Sigmoid colon (tissue), 4 donors: ENCODE data around the gene SLC45A3.

ENCODE experiments used
- CTCF ChIP-seq, 4 experiments: fragments of 450-650 bp in 3 of 4; fragments of 200-600 bp in 1 of 4; IDR thresholded peaks; one replicate each; pipeline ENCODE4 v1.5.1; 2016 to 2019; ENCODE audit warnings: antibody characterized with exemption in 4 of 4, mild to moderate bottlenecking in 3 of 4, moderate library complexity in 2 of 4
- EP300 ChIP-seq, 4 donors: sonication (generic); formaldehyde crosslinking; IDR thresholded peaks; one replicate each; pipeline ENCODE4 v1.6.1; 2017; ENCODE audit warnings: antibody characterized with exemption in 4 of 4
- POLR2A ChIP-seq, 2 donors: fragments of 450-650 bp; IDR thresholded peaks; one replicate each; pipeline ENCODE4 v1.6.1; 2016; ENCODE audit warnings: antibody characterized with exemption in 2 of 2, mild to moderate bottlenecking in 2 of 2, moderate library complexity in 2 of 2
- POLR2AphosphoS5 ChIP-seq, 4 donors: sonication (generic); formaldehyde crosslinking; IDR thresholded peaks; one replicate each; pipeline ENCODE4 v1.6.1; 2017; ENCODE audit warnings: antibody characterized with exemption in 4 of 4

DNA sequence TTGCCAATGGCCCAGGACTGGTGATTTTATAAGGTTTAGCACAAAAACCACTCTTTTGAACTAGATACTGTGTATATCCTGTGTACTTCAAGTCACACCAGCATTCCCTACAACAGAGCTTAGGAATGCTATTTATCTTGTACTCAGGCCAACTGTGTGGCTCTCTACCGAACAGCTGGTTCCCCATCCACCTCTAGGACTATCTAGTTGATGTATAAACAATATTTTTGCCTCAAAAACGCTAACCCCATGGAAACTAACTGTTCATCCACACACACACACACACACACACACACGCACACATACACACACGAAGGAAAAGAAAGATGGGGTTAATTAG, 28.7 kb upstream of the SLC45A3 start:
- TF ChIP-seq CTCF (IDR thresholded peaks at IDR 0.05) (no peak), EP300 (IDR thresholded peaks at IDR 0.05) (no peak), POLR2A (IDR thresholded peaks at IDR 0.05) (no peak), POLR2AphosphoS5 (IDR thresholded peaks at IDR 0.05) (no peak)
